Central memory CD8-positive, alpha-beta T cell (primary cell): ENCODE data around the gene ODF2.
A peak's percentile ranks its signal among the peaks of the same experiment; 100 is the strongest.

Experiments
- ATAC-seq: fragments of 150-1000 bp; cut with Tn5 transposase; replicated peaks from 2 replicates; pipeline ENCODE4 v1.10.0; 2022; ENCODE audit warnings: mild to moderate bottlenecking, moderate FRiP score, moderate number of reproducible peaks; ENCODE audit not compliant: poor library complexity, severe bottlenecking; ENCODE audit errors: extremely low read depth
- DNase-seq, 2 donors: peaks; one replicate each; pipeline ENCODE4 v3.0.0; 2021; ENCODE audit warnings: low spot score in 2 of 2
- H3K27ac Mint-ChIP-seq: one replicate; pipeline ENCODE4 v1.8.0; 2022; ENCODE audit warnings: low read depth, mild to moderate bottlenecking, moderate library complexity, mixed read lengths
- H3K27me3 Mint-ChIP-seq: one replicate; pipeline ENCODE4 v1.8.0; 2022; ENCODE audit warnings: mixed read lengths
- H3K36me3 Mint-ChIP-seq: one replicate; pipeline ENCODE4 v1.8.0; 2022; ENCODE audit warnings: mild to moderate bottlenecking, moderate library complexity, mixed read lengths; ENCODE audit not compliant: insufficient read depth
- H3K4me1 Mint-ChIP-seq: one replicate; pipeline ENCODE4 v1.8.0; 2022; ENCODE audit warnings: mixed read lengths
- H3K4me3 Mint-ChIP-seq: one replicate; pipeline ENCODE4 v1.8.0; 2022; ENCODE audit warnings: mild to moderate bottlenecking, moderate library complexity, mixed read lengths
- H3K9me3 Mint-ChIP-seq: one replicate; pipeline ENCODE4 v1.8.0; 2022; ENCODE audit warnings: mixed read lengths

ODF2 gene

DNA sequence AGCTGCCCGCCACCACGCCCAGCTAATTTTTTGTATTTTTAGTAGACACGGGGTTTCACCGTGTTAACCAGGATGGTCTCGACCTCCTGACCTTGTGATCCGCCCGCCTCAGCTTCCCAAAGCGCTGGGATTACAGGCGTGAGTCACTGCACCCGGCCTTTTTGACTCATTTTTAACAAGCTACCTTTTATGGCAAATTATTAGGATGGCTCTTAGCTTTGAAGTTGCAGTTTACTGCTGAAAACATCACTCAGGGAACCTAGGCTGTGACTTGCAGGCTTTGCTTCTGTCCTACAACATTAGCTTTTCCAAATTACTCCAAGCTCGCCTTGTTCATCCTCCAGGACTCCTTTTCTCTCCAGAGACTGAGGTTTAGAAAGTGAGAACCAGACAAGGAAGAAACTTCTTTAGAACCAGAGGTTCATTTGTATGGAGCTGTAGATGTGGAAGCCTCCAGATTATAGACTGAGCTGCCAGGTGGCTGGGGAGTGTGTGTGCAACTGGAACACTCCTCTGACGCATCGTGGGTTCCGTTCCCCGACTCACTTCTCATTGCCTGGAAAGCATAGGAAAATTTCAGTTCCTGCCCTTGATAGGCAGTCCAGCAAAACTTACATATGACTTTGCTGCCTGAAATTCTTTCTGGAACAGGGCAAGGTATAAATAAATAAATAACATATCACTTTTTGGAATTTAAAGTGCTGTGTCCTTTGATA, 72.8 kb downstream of the ODF2 start:
- DNase-seq (no peak), ATAC-seq (no peak)
- Mint-ChIP-seq H3K27ac (no peak overlapping the region), H3K4me3 (no peak overlapping the region), H3K27me3 (no peaks in the 10 kb centered on the region), H3K4me1 (no peaks in the 10 kb centered on the region), H3K36me3 (peaks cover 83% of the 10 kb centered on the region), H3K9me3 (no peaks in the 10 kb centered on the region)

- Mint-ChIP-seq H3K27me3 (no peaks in the 10 kb centered on the region), H3K4me3 (no peak overlapping the region), H3K9me3 (no peaks in the 10 kb centered on the region), H3K4me1 (no peaks in the 10 kb centered on the region), H3K27ac (no peak overlapping the region), H3K36me3 (peaks cover 81% of the 10 kb centered on the region)
- ATAC-seq = no peak
- DNase-seq = no peak
Observed at GRCh38 chr9:128529191-128529590, 73.4 kb downstream of the ODF2 start.

GRCh38 chr9:128532581-128532980, 76.8 kb downstream of the ODF2 start:
- Mint-ChIP-seq H3K27me3 (no peaks in the 10 kb centered on the region), H3K4me3 (no peak overlapping the region), H3K27ac (no peak overlapping the region), H3K36me3 (peaks cover 73% of the 10 kb centered on the region), H3K4me1 (no peaks in the 10 kb centered on the region), H3K9me3 (no peaks in the 10 kb centered on the region)
- no peak for DNase-seq
- no peak for ATAC-seq

DNA sequence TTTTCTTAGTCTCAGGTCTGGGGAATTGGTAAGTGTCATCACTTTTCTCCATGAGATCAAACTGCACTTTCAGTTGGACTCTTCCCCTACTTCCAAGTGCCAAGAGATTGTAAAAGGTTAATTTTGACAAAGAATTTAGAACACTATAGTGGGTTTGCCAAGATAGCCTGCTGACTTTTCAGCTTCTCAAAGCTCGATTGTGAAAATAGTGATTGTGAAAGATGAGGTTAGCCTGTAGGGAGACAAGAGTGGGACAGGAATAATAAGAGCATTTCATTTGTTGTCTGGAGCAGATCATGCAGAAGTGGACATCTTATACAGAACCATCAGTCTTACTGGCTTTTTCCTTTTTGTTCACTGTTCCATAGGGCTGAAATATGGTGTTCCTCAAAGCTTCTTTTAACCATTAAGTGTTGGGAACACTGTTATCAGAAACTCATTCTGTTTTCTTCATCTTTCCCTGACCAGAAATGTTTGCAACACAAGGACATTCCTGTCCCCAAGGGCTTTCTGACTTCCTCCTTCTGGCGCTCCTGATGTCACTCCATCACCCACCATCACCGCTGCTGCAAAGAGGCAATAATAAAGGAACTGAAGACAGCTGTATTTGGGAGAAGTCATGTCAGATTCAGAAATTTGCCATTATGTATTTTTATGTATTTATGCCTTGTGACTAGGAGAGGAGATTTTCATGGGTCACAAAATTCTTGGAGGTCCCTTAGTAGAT, 85.0 kb downstream of the ODF2 start:
- no peaks in the 10 kb centered on the region for H3K27me3 Mint-ChIP-seq
- peaks cover 56% of the 10 kb centered on the region for H3K36me3 Mint-ChIP-seq

DNA sequence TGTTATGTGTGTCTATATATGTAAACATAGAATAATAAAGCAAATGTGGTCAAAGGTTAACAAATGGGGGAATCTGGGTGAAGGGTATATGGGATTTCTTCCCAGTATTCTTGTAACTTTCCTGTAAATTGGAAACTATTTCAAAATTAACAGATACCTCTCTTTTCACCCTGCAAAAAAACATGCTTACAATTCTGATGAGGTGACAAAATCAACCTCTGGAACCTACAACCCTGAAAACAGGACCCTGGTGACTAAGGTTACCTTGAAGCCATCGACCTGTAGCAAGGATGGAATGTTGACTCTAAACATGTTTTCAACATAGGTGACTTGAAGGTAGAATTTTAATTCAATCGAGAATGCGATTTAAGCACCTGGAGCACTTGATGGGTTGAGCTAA, 90.7 kb downstream of the ODF2 start:
- H3K4me1 Mint-ChIP-seq = peaks cover 12% of the 10 kb centered on the region
- no peaks in the 10 kb centered on the region for H3K9me3 Mint-ChIP-seq
- no peak overlapping the region for H3K27ac Mint-ChIP-seq
- ATAC-seq (no peak), DNase-seq (no peak)
- peaks cover 16% of the 10 kb centered on the region for H3K36me3 Mint-ChIP-seq
- H3K4me3 Mint-ChIP-seq = no peak overlapping the region
- H3K27me3 Mint-ChIP-seq = no peaks in the 10 kb centered on the region

More for the DNA sequence above, 85.0 kb downstream of the ODF2 start:
- no peaks in the 10 kb centered on the region for H3K9me3 Mint-ChIP-seq
- no peak overlapping the region for H3K4me3 Mint-ChIP-seq
- ATAC-seq (no peak), DNase-seq (no peak)
- H3K4me1 Mint-ChIP-seq = peaks cover 11% of the 10 kb centered on the region
- no peak overlapping the region for H3K27ac Mint-ChIP-seq

GRCh38 chr9:128548876-128549275, 93.1 kb downstream of the ODF2 start:
- ATAC-seq (no peak), DNase-seq (no peak)
- H3K4me3 Mint-ChIP-seq = no peak overlapping the region
- no peaks in the 10 kb centered on the region for H3K36me3 Mint-ChIP-seq
- no peaks in the 10 kb centered on the region for H3K9me3 Mint-ChIP-seq
- no peaks in the 10 kb centered on the region for H3K27me3 Mint-ChIP-seq
- H3K27ac Mint-ChIP-seq = no peak overlapping the region
- peaks cover 18% of the 10 kb centered on the region for H3K4me1 Mint-ChIP-seq

DNA sequence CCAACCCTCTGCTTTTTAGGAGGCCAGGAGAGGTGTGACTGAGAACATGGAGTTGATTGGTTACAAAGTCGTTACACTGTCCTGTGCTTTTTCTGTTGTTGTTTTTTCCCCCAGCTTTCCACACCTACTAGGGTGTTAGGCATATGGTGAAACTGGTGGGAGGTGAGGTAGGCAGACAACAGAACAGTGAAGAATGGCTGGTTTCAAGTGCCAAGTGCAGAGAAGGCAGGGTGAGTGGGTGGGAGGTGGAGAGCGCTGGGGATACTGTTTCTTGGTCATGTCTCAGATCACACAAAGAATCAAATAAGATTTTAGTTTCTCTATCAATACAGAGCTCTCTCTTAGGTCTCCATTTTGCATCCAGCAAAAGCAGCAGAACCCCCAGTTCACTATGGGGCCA, 94.4 kb downstream of the ODF2 start:
- H3K36me3 Mint-ChIP-seq = no peaks in the 10 kb centered on the region
- ATAC-seq = no peak
- no peaks in the 10 kb centered on the region for H3K9me3 Mint-ChIP-seq
- peaks cover 18% of the 10 kb centered on the region for H3K4me1 Mint-ChIP-seq
- H3K27ac Mint-ChIP-seq = peak overlapping the region; percentile 16
- no peaks in the 10 kb centered on the region for H3K27me3 Mint-ChIP-seq
- peak overlapping the region; percentile 18 for H3K4me3 Mint-ChIP-seq
- DNase-seq = no peak
